Breast epithelium (tissue), 4 donors: Measurements from ENCODE around the gene GSTM3. TPM values are rescaled to one million over a fixed set of nuclear protein-coding genes. Genes with fewer than 3 reads are reported as not detected.

ENCODE experiments used
- DNase-seq, 2 donors: peaks; one replicate each; pipeline ENCODE4 v3.0.0-alpha.2; 2019; ENCODE audit warnings: low spot score in 2 of 2
- H3K27ac ChIP-seq, 2 donors: fragments of 200-600 bp; sonication (generic) in 1 of 2; one replicate each; pipeline ENCODE4 v1.5.1; 2016 to 2019; ENCODE audit warnings: mild to moderate bottlenecking in 1 of 2
- H3K27me3 ChIP-seq, 2 donors: fragments of 200-600 bp; sonication (generic) in 1 of 2; one replicate each; pipeline versions ENCODE4 v1.5.1 to v1.6.0; 2017 to 2019; ENCODE audit warnings: control low read depth in 1 of 2, mild to moderate bottlenecking in 1 of 2
- H3K36me3 ChIP-seq: fragments of 200-600 bp; one replicate; pipeline ENCODE4 v1.5.1; 2019
- H3K4me1 ChIP-seq, 2 donors: fragments of 200-600 bp; sonication (generic); one replicate each; pipeline ENCODE4 v1.5.1; 2016 to 2019; ENCODE audit warnings: control low read depth in 1 of 2
- H3K4me3 ChIP-seq, 3 donors: fragments of 200-600 bp; sonication (generic); 1 replicate in 2 of 3; 2 replicates in 1 of 3; pipeline ENCODE4 v1.5.1; 2016 to 2019; ENCODE audit warnings: mild to moderate bottlenecking in 3 of 3, moderate library complexity in 2 of 3
- H3K9me3 ChIP-seq, 2 donors: fragments of 200-600 bp; sonication (generic) in 1 of 2; one replicate each; pipeline ENCODE4 v1.5.1; 2016 to 2019; ENCODE audit warnings: control low read depth in 1 of 2
- CTCF ChIP-seq, 3 donors: fragments of 450-650 bp; IDR thresholded peaks; one replicate each; pipeline ENCODE4 v1.5.1; 2016 to 2017; ENCODE audit warnings: antibody characterized with exemption in 3 of 3, mild to moderate bottlenecking in 3 of 3, moderate library complexity in 3 of 3
- POLR2A ChIP-seq: fragments of 450-650 bp; IDR thresholded peaks from one replicate; pipeline ENCODE4 v1.6.1; 2016; ENCODE audit warnings: antibody characterized with exemption, mild to moderate bottlenecking, moderate library complexity
- POLR2AphosphoS5 ChIP-seq, 3 donors: sonication (generic); formaldehyde crosslinking; IDR thresholded peaks; one replicate each; pipeline ENCODE4 v1.6.1; 2017; ENCODE audit warnings: antibody characterized with exemption in 3 of 3
- intact Hi-C: fragments of 100-400 bp; cut with DNase I; formaldehyde crosslinking; loops from one replicate; pipeline ENCODE4 v1.15.1; 2023; ENCODE audit warnings: low total_unique reads
- total RNA-seq, 3 donors: library from RNA; depleted of rRNA; stranded (reverse); fragments of >200 nt; gene quantifications; one replicate each; pipeline ENCODE4 v1.1.0, GENCODE V29; 2016

Gene GSTM3
- total RNA-seq, 3 donors from 2014 or later = 40.0 to 226 (median 105) TPM

GRCh38 chr1:109787845-109788601, 47.2 kb upstream of the GSTM3 start:
- Histone ChIP-seq H3K4me1 (peaks cover 13 to 16% of the 10 kb centered on the region in 2 donors), H3K36me3 (no peaks in the 10 kb centered on the region), H3K27me3 (no peaks in the 10 kb centered on the region), H3K9me3 (no peaks in the 10 kb centered on the region), H3K27ac (no peak overlapping the region), H3K4me3 (no peak overlapping the region)
- peak in 1 of 2 donors; percentile 35 for DNase-seq
- intact Hi-C loops = no loop called here
- TF ChIP-seq POLR2A = no peak
- no peak for TF ChIP-seq POLR2AphosphoS5 (IDR thresholded peaks at IDR 0.05)
- TF ChIP-seq CTCF (IDR thresholded peaks at IDR 0.05) = no peak

- Histone ChIP-seq H3K4me1 (peaks cover 12 to 17% of the 10 kb centered on the region in 2 donors), H3K27me3 (no peaks in the 10 kb centered on the region), H3K36me3 (no peaks in the 10 kb centered on the region), H3K9me3 (no peaks in the 10 kb centered on the region), H3K27ac (no peak overlapping the region), H3K4me3 (no peak overlapping the region)
- DNase-seq = no peak
- no peak for TF ChIP-seq CTCF (IDR thresholded peaks at IDR 0.05)
- no peak for TF ChIP-seq POLR2A
- no peak for TF ChIP-seq POLR2AphosphoS5 (IDR thresholded peaks at IDR 0.05)
- intact Hi-C loops = no loop called here
These were observed 46.5 kb upstream of the GSTM3 start for GRCh38 chr1:109787211-109787844.

GRCh38 chr1:109786531-109787021, 45.7 kb upstream of the GSTM3 start:
- H3K36me3 ChIP-seq = no peaks in the 10 kb centered on the region
- H3K4me1 ChIP-seq = peaks cover 6 to 12% of the 10 kb centered on the region in 2 donors
- no peaks in the 10 kb centered on the region for H3K9me3 ChIP-seq
- H3K27me3 ChIP-seq = no peaks in the 10 kb centered on the region
- TF ChIP-seq CTCF (IDR thresholded peaks at IDR 0.05) (no peak), POLR2AphosphoS5 (IDR thresholded peaks at IDR 0.05) (no peak), POLR2A (no peak)
- intact Hi-C loops = no loop called here
- no peak for DNase-seq
- peak overlapping the region; percentile 2 to 32 for H3K27ac ChIP-seq
- H3K4me3 ChIP-seq = no peak overlapping the region

- intact Hi-C loops = no loop called here
- no peaks in the 10 kb centered on the region for H3K27me3 ChIP-seq
- H3K27ac ChIP-seq = peak overlapping the region; percentile 2 to 32
- H3K4me1 ChIP-seq = peaks cover 6 to 12% of the 10 kb centered on the region in 2 donors
- no peak for DNase-seq
- no peaks in the 10 kb centered on the region for H3K36me3 ChIP-seq
- TF ChIP-seq CTCF (IDR thresholded peaks at IDR 0.05) (no peak), POLR2AphosphoS5 (IDR thresholded peaks at IDR 0.05) (no peak), POLR2A (no peak)
- no peaks in the 10 kb centered on the region for H3K9me3 ChIP-seq
- H3K4me3 ChIP-seq = no peak overlapping the region
These were observed 45.3 kb upstream of the GSTM3 start for GRCh38 chr1:109786112-109786480.
